Measurements from ENCODE around the gene LPAR3.
A peak's percentile ranks its signal among the peaks of the same experiment; 100 is the strongest.

LPAR3 gene

DNA sequence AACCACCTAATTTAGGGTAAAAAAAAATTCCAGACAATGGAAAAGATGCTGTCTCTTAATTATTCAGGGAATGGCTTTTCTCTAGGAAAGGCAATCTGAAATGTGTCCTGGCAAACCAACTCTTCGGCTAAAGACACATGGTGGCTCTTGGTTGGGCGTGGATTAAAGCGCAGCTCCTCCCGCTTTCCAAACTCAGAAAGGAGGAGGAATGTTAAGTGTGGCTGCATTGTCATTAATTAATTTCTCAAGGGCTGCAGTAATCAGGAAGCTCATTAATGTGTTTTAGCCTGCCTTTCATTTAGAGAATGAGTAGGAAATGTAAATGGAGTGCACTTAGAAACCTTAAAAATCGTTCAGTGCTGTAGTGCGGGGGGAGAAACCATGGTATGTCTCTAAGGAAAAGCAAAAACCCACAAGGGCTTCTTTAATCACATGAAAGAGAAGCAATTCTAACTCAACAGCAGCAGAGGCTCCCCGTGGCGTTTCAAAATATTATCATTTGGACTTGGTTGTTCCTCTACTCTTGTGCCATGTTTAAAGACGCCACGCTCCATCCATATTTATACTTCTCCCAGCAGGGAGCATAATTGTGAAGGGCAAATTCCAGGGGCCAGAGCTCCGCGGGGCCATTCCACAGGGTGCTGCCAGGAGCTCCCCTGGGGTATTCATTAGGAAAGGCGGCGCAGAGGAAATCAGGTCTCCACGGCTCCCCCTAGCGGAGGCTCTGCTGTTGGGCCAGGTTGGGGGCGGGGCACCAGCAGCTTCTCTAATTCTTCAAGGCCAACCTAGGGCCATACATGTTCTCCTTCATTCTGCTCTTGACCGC lies 110.8 kb downstream of the LPAR3 start:
- ATAC-seq (replicated peaks) (peak; percentile 65), DNase-seq (peak; percentile 69 to 84 (median 69))
- no peaks in the 10 kb centered on the region for H3K36me3 Mint-ChIP-seq (ENCODE audit: insufficient read depth)
- H3K4me3 Mint-ChIP-seq, result peak overlapping the region; percentile 64 to 68
- peaks cover 17 to 22% of the 10 kb centered on the region in 2 donors for H3K4me1 Mint-ChIP-seq (ENCODE audit: low read depth in 2 of 2)
- H3K9me3 Mint-ChIP-seq, result no peaks in the 10 kb centered on the region
- peaks cover 0 to 16% of the 10 kb centered on the region in 2 donors for H3K27me3 Mint-ChIP-seq
- H3K27ac Mint-ChIP-seq, result no peak overlapping the region

DNA sequence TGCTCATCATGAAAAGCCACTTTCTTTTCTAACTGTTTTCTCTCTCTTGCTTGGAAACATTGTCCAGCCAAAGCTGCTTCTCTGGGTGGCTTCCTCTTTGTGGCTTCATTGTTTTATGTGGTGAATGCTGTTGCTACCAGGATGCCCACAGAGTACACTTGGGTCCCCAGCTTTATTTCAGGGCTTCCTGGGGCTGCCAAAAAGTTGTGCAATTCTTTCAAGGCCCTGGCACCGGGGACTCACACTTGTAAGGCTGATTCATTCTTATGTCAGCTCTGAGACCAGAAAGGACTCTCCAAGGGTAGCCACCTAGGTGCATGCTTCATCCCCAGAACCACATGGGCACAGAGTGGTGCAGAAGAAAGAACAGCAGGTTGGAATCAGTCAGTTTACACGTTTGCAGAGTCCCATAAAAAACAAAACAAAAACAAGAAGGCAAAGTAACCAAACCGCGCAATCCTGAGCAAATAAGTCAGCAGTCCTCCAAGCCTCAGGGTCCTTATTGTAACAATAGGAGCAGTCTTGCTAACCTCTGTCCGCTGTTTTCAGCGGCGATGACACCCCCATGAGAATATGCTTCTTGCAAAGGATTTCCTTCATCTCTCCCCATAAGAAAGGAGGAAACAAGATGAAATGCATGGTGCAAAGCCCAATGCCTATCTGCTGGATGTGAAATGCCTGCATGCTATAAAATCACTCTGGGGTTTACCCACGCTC lies 112.8 kb downstream of the LPAR3 start:
- Mint-ChIP-seq H3K36me3 (ENCODE audit: insufficient read depth) (no peaks in the 10 kb centered on the region), H3K27ac (peak overlapping the region in 1 of 2 donors; percentile 65), H3K27me3 (peaks cover 0 to 16% of the 10 kb centered on the region in 2 donors), H3K9me3 (no peaks in the 10 kb centered on the region), H3K4me1 (ENCODE audit: low read depth in 2 of 2) (peaks cover 17 to 22% of the 10 kb centered on the region in 2 donors), H3K4me3 (peak overlapping the region; percentile 44 to 66)
- peak in 2 of 3 experiments; percentile 21 to 26 for DNase-seq
- peak; percentile 88 for ATAC-seq (replicated peaks)

DNA sequence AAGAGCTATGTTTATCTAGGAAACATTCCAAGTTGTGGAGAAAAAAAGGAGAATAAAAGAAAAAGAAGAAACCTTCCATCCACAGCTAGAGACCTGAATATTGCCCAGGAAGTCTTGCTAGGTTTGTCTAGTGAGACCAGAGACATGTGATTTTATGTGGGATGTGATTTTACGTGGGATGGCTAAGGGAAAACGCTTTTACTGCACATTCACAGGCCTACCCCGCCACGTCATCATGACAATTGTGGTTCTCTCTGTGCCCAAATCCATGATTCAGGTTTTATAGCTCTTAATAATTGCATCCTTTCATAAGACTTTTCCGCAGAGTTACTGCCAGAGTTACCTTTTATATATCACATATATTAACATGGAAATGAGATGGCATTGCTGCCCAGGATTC lies 116.4 kb downstream of the LPAR3 start:
- H3K36me3 Mint-ChIP-seq (ENCODE audit: insufficient read depth), result no peaks in the 10 kb centered on the region
- no peak overlapping the region for H3K4me3 Mint-ChIP-seq
- H3K27me3 Mint-ChIP-seq, result peaks cover 0 to 8% of the 10 kb centered on the region in 2 donors
- no peak overlapping the region for H3K27ac Mint-ChIP-seq
- no peak for DNase-seq
- H3K4me1 Mint-ChIP-seq (ENCODE audit: low read depth in 2 of 2), result peaks cover 8 to 16% of the 10 kb centered on the region in 2 donors
- no peaks in the 10 kb centered on the region for H3K9me3 Mint-ChIP-seq
- ATAC-seq (replicated peaks), result no peak

DNA sequence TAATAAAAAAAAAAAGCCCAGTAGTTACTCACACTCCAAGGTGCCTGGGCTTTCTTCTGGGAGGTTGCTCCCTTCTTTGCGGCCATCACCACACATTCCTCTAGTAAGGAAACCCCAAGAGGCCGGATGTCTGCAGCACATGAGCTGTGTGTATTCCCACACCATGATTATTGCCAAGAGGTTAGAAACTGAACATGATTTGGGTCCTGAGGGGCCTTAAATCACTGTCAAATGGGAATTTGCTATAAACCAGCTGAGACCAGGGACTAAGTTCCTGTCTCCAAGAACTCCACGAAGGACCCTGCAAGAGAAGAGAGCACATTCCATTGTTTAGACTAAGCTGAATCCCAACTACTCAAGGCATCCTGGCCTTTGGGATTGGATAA lies 117.5 kb downstream of the LPAR3 start:
- no peak for ATAC-seq (replicated peaks)
- Mint-ChIP-seq H3K36me3 (ENCODE audit: insufficient read depth) (no peaks in the 10 kb centered on the region), H3K27ac (no peak overlapping the region), H3K4me3 (no peak overlapping the region), H3K9me3 (no peaks in the 10 kb centered on the region), H3K27me3 (peaks cover 2 to 11% of the 10 kb centered on the region in 2 donors), H3K4me1 (ENCODE audit: low read depth in 2 of 2) (peaks cover 8 to 14% of the 10 kb centered on the region in 2 donors)
- no peak for DNase-seq

DNA sequence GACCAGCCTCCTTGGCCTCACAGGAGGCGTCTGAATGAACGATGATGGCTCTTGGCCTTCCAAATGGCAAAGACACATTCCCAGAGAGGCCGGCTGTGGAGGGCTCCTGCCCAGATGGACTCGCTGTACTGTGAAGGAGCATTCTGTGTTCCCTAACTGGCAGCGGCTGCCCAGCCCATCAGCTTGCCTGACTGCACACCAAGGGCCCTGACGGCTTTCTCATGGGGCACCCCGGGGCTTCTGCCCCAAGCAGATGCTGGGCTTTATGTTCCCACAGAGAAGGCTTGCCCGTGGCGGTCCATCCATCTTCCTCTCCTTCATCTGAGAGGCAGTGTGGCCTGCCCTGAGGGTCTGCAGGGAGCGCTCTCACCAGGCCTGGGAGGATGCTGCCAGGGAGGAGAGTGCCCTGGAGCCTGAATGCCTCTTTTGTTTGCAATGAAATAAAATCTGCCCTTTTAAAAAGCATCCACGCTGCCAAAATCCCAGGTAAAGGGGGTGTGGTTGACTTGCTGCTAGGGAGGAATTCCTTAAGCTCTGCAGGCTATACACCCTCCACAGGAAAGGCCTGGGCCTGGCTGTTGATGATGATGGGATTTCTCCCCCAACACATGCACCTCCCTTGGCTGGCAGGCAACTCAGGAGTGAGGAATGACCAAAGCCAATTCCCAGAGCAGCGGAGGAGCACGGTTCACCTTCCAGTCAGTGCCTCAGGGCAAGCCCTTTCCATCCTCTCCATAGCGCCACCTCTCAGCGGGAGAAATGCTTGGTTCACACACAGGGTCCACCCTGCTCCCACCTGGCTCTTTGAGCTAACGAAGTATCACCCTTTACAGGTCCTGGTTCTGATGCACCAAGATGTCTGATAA lies 118.1 kb downstream of the LPAR3 start:
- Mint-ChIP-seq H3K27me3 (peaks cover 7 to 17% of the 10 kb centered on the region in 2 donors), H3K4me1 (ENCODE audit: low read depth in 2 of 2) (peaks cover 4 to 8% of the 10 kb centered on the region in 2 donors), H3K9me3 (no peaks in the 10 kb centered on the region), H3K36me3 (ENCODE audit: insufficient read depth) (no peaks in the 10 kb centered on the region), H3K27ac (no peak overlapping the region), H3K4me3 (no peak overlapping the region)
- DNase-seq (no peak), ATAC-seq (replicated peaks) (no peak)

DNA sequence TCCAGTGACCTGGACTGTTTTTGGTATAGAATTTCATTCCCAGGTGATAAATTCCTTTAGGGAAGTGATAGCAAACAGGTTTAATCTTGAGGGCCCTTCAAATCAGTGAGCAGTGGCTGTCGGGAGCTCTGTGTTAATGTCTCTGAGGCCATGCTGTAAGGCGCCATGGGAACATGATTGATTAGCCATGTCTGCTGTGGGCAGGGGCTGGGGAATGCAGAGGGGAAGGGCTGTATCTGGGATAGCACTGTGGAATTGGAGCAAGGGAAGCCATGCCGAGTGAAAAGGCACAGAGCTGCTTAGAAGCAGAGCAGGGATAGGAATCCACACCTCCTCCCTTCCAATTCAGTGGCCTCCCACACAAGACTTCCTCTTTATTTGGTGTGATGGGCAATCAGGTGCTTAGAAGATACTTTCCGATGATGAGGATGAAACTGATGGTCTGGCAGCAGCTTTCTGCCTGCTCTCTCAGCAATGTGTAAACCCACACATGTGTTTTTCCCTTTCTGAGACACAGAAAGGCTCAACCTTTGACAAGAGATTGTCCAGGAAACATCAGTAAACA lies 119.0 kb downstream of the LPAR3 start:
- no peak overlapping the region for H3K4me3 Mint-ChIP-seq
- DNase-seq (no peak), ATAC-seq (replicated peaks) (no peak)
- peaks cover 13 to 25% of the 10 kb centered on the region in 2 donors for H3K27me3 Mint-ChIP-seq
- H3K27ac Mint-ChIP-seq, result no peak overlapping the region
- peaks cover 0 to 4% of the 10 kb centered on the region in 2 donors for H3K4me1 Mint-ChIP-seq (ENCODE audit: low read depth in 2 of 2)
- no peaks in the 10 kb centered on the region for H3K9me3 Mint-ChIP-seq
- no peaks in the 10 kb centered on the region for H3K36me3 Mint-ChIP-seq (ENCODE audit: insufficient read depth)

DNA sequence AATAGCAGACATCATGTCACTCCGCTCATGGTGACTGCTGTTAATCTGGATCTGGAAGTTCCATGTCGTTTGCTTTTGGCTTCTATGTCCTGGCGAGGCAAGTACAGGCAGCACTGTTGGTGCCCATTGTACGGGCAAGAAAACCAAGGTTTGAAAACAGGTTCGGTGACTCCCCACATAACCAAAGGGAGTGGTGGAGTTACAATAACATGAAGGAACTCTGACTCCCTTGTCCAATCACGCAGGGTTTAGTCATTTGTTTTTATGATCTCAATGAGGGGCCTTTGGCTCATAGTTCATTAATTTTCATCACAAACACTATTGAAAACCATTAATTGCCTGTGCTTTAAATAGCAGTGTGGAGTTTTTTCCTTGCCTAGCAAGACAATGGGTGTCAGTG lies 119.8 kb downstream of the LPAR3 start:
- peaks cover 0 to 4% of the 10 kb centered on the region in 2 donors for H3K4me1 Mint-ChIP-seq (ENCODE audit: low read depth in 2 of 2)
- no peak for ATAC-seq (replicated peaks)
- no peaks in the 10 kb centered on the region for H3K36me3 Mint-ChIP-seq (ENCODE audit: insufficient read depth)

DNA sequence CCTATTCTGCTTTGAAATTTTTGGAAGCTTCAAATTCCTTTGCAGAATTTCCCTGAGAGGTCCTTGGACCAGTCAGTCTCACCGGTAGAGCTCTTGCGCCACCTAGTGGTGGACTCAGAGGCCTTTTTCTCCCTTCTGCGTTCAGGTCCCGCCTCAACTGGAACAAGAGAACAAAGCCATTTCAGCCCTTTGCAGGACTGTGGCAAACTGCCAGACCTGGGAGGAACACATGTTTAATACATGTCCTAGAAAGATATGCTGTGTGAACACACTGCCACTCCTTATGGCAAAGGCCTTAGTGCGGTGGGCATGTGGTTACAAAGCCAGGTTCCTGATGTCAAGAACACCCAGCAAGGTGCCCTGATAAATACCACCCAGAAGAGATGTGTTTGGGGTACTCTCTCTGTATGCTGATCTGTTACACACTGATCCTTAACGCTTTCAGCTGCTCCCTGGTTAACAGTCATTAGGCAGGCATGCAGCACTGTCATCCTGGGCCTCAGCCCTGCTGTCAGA lies 120.5 kb downstream of the LPAR3 start:
- ATAC-seq (replicated peaks) (peak; percentile 76), DNase-seq (peak; percentile 58 to 71 (median 60))
- H3K4me1 Mint-ChIP-seq (ENCODE audit: low read depth in 2 of 2), result peaks cover 0 to 4% of the 10 kb centered on the region in 2 donors
- no peak overlapping the region for H3K27ac Mint-ChIP-seq
- H3K9me3 Mint-ChIP-seq, result no peaks in the 10 kb centered on the region
- H3K36me3 Mint-ChIP-seq (ENCODE audit: insufficient read depth), result no peaks in the 10 kb centered on the region
- no peak overlapping the region for H3K4me3 Mint-ChIP-seq
- peaks cover 19 to 38% of the 10 kb centered on the region in 2 donors for H3K27me3 Mint-ChIP-seq

More for the DNA sequence above, 119.8 kb downstream of the LPAR3 start:
- Mint-ChIP-seq H3K4me3 (no peak overlapping the region), H3K27me3 (peaks cover 19 to 34% of the 10 kb centered on the region in 2 donors), H3K27ac (no peak overlapping the region), H3K9me3 (no peaks in the 10 kb centered on the region)
- no peak for DNase-seq

DNA sequence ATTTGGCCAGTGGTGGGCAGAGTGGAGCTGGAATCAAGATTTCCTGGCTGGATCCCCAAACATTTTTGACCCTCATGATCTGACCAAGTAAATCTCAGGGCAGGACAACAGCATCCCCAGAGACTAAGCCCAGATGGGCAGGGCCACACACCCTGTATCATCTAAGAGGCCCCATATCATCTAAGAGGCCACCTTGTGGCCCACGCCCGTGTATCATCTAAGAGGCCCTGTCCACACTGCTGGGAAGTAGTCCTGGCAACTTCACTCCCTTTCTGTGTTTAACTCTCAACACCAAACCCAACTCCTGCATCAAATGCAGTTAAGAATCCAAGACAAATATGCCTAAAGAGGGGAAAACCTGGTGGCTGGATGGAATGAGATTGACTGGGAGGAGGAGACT lies 121.1 kb downstream of the LPAR3 start:
- Mint-ChIP-seq H3K27ac (no peak overlapping the region), H3K9me3 (no peaks in the 10 kb centered on the region), H3K27me3 (peaks cover 20 to 38% of the 10 kb centered on the region in 2 donors)

DNA sequence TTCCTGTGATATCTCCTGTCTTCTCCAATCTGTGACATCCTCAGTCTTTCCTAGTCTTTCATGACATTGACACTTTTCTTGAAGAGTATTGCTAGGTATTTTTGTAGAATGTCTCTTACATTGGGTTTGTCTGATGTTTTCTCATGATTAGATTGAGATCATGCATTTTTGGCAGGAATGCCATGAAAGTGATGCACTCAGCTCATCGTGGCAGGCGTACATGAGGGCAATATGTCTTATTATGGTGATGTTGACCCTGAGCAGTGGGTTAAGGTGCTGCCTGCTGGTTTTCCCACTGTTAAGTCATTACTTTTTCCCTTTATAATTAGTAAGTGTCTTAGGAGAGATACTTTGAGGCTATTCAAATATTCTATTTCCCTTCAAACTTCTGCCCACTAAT lies 122.5 kb downstream of the LPAR3 start:
- H3K4me1 Mint-ChIP-seq (ENCODE audit: low read depth in 2 of 2), result peaks cover 0 to 4% of the 10 kb centered on the region in 2 donors
- no peaks in the 10 kb centered on the region for H3K9me3 Mint-ChIP-seq
- H3K27ac Mint-ChIP-seq, result no peak overlapping the region
- peaks cover 34 to 53% of the 10 kb centered on the region in 2 donors for H3K27me3 Mint-ChIP-seq
- ATAC-seq (replicated peaks) (no peak), DNase-seq (no peak)
- H3K36me3 Mint-ChIP-seq (ENCODE audit: insufficient read depth), result no peaks in the 10 kb centered on the region
- H3K4me3 Mint-ChIP-seq, result no peak overlapping the region

More for the DNA sequence above, 121.1 kb downstream of the LPAR3 start:
- Mint-ChIP-seq H3K4me3 (no peak overlapping the region), H3K4me1 (ENCODE audit: low read depth in 2 of 2) (peaks cover 0 to 4% of the 10 kb centered on the region in 2 donors), H3K36me3 (ENCODE audit: insufficient read depth) (no peaks in the 10 kb centered on the region)
- DNase-seq (no peak), ATAC-seq (replicated peaks) (no peak)

DNA sequence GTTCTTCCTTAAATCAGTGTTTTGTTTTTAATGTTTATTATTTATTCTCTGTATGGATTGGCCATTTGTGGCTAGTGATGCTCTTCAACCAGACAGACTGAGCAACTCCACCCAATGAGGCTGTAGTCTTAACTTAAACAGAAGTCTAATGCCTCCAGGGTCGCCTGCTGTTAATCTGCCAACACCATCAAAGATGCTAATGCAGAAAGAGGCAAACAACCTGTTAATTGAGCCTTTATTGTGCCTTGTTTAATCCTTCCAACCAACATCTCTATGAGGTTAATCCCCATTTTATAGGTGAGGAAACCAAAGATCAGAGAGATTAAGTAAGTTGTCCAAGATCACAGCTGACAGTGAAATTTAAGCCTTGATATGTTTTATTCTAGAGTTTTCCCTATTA lies 123.4 kb downstream of the LPAR3 start:
- no peaks in the 10 kb centered on the region for H3K36me3 Mint-ChIP-seq (ENCODE audit: insufficient read depth)
- H3K9me3 Mint-ChIP-seq, result no peaks in the 10 kb centered on the region
- no peak overlapping the region for H3K27ac Mint-ChIP-seq
- no peak for DNase-seq
- H3K4me1 Mint-ChIP-seq (ENCODE audit: low read depth in 2 of 2), result peaks cover 0 to 4% of the 10 kb centered on the region in 2 donors
- no peak for ATAC-seq (replicated peaks)
- no peak overlapping the region for H3K4me3 Mint-ChIP-seq
- peaks cover 41 to 61% of the 10 kb centered on the region in 2 donors for H3K27me3 Mint-ChIP-seq

DNA sequence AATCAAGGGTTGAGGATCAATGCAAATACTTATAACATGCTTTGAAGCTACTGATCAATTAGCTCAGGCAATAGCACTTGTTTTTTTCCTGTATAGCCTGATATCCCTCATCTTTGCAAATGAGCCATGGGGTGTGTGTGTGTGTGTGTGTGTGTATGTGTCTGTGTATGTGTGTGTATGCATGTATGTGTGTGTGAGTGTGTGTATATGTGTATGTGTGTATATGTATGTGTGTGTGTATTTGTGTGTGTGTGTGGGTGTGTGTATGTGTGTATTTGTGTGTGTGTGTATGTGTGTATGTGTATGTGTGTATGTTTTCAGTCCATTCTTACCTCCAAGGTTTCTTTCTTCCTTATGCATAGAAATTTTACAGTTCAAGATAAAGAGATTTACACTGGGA lies 124.4 kb downstream of the LPAR3 start:
- no peaks in the 10 kb centered on the region for H3K36me3 Mint-ChIP-seq (ENCODE audit: insufficient read depth)
- peaks cover 41 to 69% of the 10 kb centered on the region in 2 donors for H3K27me3 Mint-ChIP-seq
- peaks cover 0 to 4% of the 10 kb centered on the region in 2 donors for H3K4me1 Mint-ChIP-seq (ENCODE audit: low read depth in 2 of 2)
- H3K9me3 Mint-ChIP-seq, result no peaks in the 10 kb centered on the region
- H3K27ac Mint-ChIP-seq, result no peak overlapping the region
- no peak overlapping the region for H3K4me3 Mint-ChIP-seq
- ATAC-seq (replicated peaks) (no peak), DNase-seq (no peak)
